HG02588 (cell line): Measurements from ENCODE around the gene HORMAD2.

Source experiments
- ATAC-seq: cut with Tn5 transposase; IDR thresholded peaks from one replicate; pipeline ENCODE4 v1.9.1; 2021; ENCODE audit warnings: mild to moderate bottlenecking, moderate library complexity; ENCODE audit not compliant: unreplicated experiment

Gene HORMAD2

GRCh38 chr22:30161051-30161469 is 80.8 kb downstream of the HORMAD2 start:
- ATAC-seq, result no peak

GRCh38 chr22:30167296-30167695 is 87.0 kb downstream of the HORMAD2 start:
- no peak for ATAC-seq

GRCh38 chr22:30167734-30168133 is 87.5 kb downstream of the HORMAD2 start:
- ATAC-seq, result no peak

- no peak for ATAC-seq
These were observed 88.7 kb downstream of the HORMAD2 start for GRCh38 chr22:30169002-30169401.

DNA sequence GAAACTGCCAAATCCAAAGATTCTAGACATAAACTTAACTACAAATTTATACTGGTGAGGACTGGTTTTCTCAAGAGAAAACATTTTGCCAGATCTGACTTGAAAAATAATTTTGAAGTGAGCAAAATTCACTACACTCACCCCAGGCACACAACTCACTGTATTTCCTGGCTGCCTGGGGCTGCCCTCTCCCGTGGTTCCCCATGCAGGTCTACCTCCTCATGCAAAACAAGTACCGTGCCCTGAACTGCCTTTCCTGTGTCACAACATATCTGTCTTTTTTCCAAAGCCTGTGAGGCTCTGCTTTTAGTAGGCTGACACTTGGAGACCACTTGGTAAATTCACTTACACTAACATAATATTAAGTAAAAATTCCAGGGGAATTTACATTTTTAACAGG is 89.9 kb downstream of the HORMAD2 start:
- no peak for ATAC-seq

GRCh38 chr22:30171008-30171407 is 90.7 kb downstream of the HORMAD2 start:
- no peak for ATAC-seq

GRCh38 chr22:30175690-30176288 is 95.5 kb downstream of the HORMAD2 start:
- no peak for ATAC-seq

- ATAC-seq, result no peak
These were observed 96.2 kb downstream of the HORMAD2 start for GRCh38 chr22:30176431-30176830.

DNA sequence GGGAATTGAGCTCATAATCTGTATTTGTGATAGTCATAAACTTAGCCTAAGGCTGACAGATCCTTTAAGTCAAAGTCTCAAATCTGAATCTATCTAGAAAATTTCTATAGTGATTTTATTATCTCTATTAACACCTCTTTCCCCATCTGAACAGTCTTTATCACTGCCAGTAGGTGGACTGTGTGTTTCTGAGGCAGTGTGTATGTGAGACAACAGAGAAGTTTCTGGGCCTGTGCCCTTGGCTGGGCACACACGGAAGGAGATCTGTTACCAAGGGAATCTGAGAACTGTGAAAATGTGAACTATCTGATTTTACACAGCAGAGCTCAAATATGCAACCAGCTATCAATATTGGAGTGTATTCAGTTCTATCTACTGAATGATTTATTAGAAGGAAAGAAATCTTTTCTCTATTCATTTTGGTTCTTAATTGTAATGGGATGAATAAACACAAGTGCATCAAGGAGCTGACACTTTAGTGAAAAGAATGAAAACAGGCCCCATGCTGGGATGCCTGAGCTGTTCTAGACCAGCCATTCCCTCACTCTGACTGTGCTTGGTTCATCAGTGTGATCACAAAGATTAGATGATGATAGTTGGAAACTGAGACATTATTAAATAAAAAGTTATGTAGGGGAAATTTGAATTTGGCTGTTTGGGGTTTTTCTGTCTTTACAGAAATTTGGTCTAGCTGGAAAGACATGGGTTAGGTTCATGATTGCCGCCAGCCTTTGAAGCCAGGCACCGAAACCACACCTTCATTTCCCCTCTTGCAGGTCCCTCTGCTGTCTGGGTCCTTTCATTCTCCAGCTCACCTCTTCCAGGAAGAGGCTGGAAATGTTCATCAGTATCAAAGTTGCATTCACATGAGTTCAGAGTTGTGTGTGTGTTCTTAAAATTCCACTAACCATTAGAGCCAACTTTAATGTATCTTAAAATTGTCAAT is 98.2 kb downstream of the HORMAD2 start:
- ATAC-seq, result no peak

DNA sequence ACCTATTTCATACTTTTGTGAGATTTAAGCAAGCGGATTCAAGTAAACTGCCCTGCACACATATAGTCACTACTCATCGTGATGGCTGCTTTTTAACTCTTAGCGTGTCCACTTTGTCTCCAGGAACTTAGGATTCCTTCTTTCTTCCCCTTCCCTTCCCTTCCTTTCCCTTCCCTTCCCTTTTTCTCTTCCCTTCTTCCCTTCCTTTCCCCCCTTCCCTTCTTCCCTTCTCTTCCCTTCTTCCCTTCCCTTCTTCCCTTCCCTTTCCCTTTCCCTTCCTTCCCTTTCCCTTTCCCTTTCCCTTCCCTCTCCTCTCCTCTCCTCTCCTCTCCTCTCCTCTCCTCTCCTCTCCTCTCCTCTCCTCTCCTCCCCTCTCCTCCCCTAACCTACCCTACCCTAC is 100.4 kb downstream of the HORMAD2 start:
- no peak for ATAC-seq

- ATAC-seq, result no peak
These were observed 101.4 kb downstream of the HORMAD2 start for GRCh38 chr22:30181459-30182349.

DNA sequence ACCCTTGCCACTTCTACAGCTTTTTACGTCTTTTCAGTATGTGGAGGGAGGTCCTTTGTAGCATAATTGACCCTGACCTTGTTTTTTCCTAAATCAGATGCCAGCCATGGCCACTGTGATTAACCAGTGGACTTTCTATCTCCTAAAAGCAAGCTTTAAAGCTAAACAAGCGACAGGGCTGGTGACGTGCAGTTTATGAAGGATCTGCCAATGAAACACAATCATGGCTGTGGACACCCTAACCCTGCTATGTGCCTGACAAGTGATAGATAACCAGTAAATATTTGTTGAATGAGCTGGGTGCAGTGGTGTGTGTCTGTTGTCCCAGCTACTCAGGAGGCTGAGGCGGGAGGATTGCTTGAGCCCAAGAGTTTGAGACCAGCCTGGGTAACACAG is 102.1 kb downstream of the HORMAD2 start:
- no peak for ATAC-seq

- no peak for ATAC-seq
These were observed 102.6 kb downstream of the HORMAD2 start for GRCh38 chr22:30182815-30183214.

GRCh38 chr22:30183271-30183670 is 103.0 kb downstream of the HORMAD2 start:
- no peak for ATAC-seq

GRCh38 chr22:30183861-30184278 is 103.6 kb downstream of the HORMAD2 start:
- ATAC-seq, result no peak

- no peak for ATAC-seq
These were observed 104.9 kb downstream of the HORMAD2 start for GRCh38 chr22:30185129-30185528.

- no peak for ATAC-seq
These were observed 105.3 kb downstream of the HORMAD2 start for GRCh38 chr22:30185549-30185948.

- ATAC-seq, result no peak
These were observed 105.8 kb downstream of the HORMAD2 start for GRCh38 chr22:30186041-30186440.

DNA sequence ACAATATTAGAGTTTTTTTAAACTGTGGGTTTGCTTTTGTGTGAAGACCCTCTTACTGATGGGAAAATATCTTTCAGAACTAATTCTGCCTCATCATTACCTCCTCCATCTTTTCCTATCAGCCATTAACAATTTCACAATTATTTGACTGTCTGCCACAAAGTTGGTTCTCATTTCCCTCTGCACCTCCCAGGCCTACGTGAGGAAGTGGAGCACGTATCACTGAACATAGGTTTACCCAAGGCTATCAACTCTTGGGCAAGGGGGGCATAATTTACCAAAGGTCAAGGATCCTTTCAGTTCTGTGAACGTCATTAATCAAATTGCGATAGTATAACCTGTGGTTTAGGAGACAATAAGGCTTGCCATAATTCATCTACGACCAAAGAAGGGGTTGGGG is 106.2 kb downstream of the HORMAD2 start:
- no peak for ATAC-seq

DNA sequence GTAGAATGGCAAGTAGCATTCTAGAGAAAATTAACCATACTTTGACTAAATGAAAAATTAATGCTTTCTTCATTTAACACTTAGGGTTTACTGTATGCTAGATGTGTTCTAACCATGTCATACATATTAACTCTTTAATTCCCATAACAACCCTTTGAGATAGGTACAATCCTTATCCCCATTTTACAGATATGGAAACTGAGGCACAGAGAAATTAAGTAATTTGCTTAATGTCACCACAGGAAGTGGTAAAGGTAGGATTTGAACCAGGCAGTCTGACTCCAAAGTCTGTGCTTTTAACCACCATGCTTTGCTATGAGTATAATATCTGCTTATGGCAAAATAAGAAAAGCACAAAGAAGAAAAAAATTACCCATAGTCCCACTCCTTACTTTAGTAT is 106.8 kb downstream of the HORMAD2 start:
- ATAC-seq, result no peak
